GM18498 (cell line): ENCODE results near the gene TMTC1.

Experiments used
- ATAC-seq: cut with Tn5 transposase; IDR thresholded peaks from one replicate; pipeline ENCODE4 v1.9.1; 2021; ENCODE audit warnings: mild to moderate bottlenecking, moderate library complexity; ENCODE audit not compliant: unreplicated experiment

TMTC1 gene

GRCh38 chr12:29713729-29714128 lies 70.0 kb downstream of the TMTC1 start:
- ATAC-seq: no peak

GRCh38 chr12:29711381-29711780 lies 72.4 kb downstream of the TMTC1 start:
- ATAC-seq: no peak

GRCh38 chr12:29710104-29710503 lies 73.6 kb downstream of the TMTC1 start:
- ATAC-seq: no peak

- no peak for ATAC-seq
Measured at GRCh38 chr12:29709496-29710040, 74.2 kb downstream of the TMTC1 start.

- no peak for ATAC-seq
Measured at GRCh38 chr12:29709054-29709453, 74.7 kb downstream of the TMTC1 start.

GRCh38 chr12:29707846-29708245 lies 75.9 kb downstream of the TMTC1 start:
- no peak for ATAC-seq

- ATAC-seq: no peak
Measured at GRCh38 chr12:29706311-29706710, 77.4 kb downstream of the TMTC1 start.

GRCh38 chr12:29703528-29703927 lies 80.2 kb downstream of the TMTC1 start:
- no peak for ATAC-seq

GRCh38 chr12:29702972-29703371 lies 80.8 kb downstream of the TMTC1 start:
- ATAC-seq: no peak

GRCh38 chr12:29702222-29702621 lies 81.5 kb downstream of the TMTC1 start:
- ATAC-seq: no peak

- no peak for ATAC-seq
Measured at GRCh38 chr12:29700761-29701481, 82.8 kb downstream of the TMTC1 start.

GRCh38 chr12:29698756-29699155 lies 85.0 kb downstream of the TMTC1 start:
- no peak for ATAC-seq

GRCh38 chr12:29695800-29696199 lies 87.9 kb downstream of the TMTC1 start:
- ATAC-seq: no peak

- no peak for ATAC-seq
Measured at GRCh38 chr12:29695026-29695425, 88.7 kb downstream of the TMTC1 start.

GRCh38 chr12:29694002-29694401 lies 89.7 kb downstream of the TMTC1 start:
- ATAC-seq: no peak

GRCh38 chr12:29692237-29692636 lies 91.5 kb downstream of the TMTC1 start:
- ATAC-seq: no peak

- ATAC-seq: peak; percentile 65
Measured at GRCh38 chr12:29691161-29691854, 92.4 kb downstream of the TMTC1 start.

GRCh38 chr12:29690728-29691127 lies 93.0 kb downstream of the TMTC1 start:
- ATAC-seq: no peak

- no peak for ATAC-seq
Measured at GRCh38 chr12:29688914-29689313, 94.8 kb downstream of the TMTC1 start.

- ATAC-seq: no peak
Measured at GRCh38 chr12:29682088-29682487, 101.7 kb downstream of the TMTC1 start.

GRCh38 chr12:29681370-29681769 lies 102.4 kb downstream of the TMTC1 start:
- no peak for ATAC-seq

GRCh38 chr12:29676676-29677075 lies 107.1 kb downstream of the TMTC1 start:
- no peak for ATAC-seq
